ENCODE measurements around the gene CADM2.

- no peak for TF ChIP-seq CTCF (IDR thresholded peaks at IDR 0.05; ENCODE audit: low read length)
- TF ChIP-seq EZH2 (IDR thresholded peaks at IDR 0.05; ENCODE audit: borderline replicate concordance, low read length) = no peak
Measured at GRCh38 chr3:85721409-85722145, 762.8 kb downstream of the CADM2 start.
